HepG2 (cell line): ENCODE measurements around the gene DRD5. TPM values are rescaled to one million over a fixed set of nuclear protein-coding genes. Genes with fewer than 3 reads are reported as not detected.

ENCODE experiments used
- GATA4 ChIP-seq: sonication (generic); IDR thresholded peaks from 2 replicates; pipeline ENCODE4 v1.6.1; 2016; ENCODE audit warnings: antibody characterized with exemption, low read depth, borderline replicate concordance
- ISL2 ChIP-seq: sonication (generic); formaldehyde crosslinking; IDR thresholded peaks from 2 replicates; pipeline ENCODE4 v1.5.0; 2020; ENCODE audit warnings: missing genetic modification reagents
- NFAT5 ChIP-seq: sonication (generic); formaldehyde crosslinking; IDR thresholded peaks from 2 replicates; pipeline ENCODE4 v1.4.0; 2020; ENCODE audit warnings: missing genetic modification reagents
- ZBTB21 ChIP-seq: sonication (generic); formaldehyde crosslinking; IDR thresholded peaks from 2 replicates; pipeline ENCODE4 v1.4.0; 2020; ENCODE audit warnings: missing genetic modification reagents
- ZBTB7B ChIP-seq: sonication (generic); formaldehyde crosslinking; IDR thresholded peaks from 2 replicates; pipeline ENCODE4 v1.4.0; 2020; ENCODE audit warnings: missing genetic modification reagents
- ZNF430 ChIP-seq: sonication (generic); formaldehyde crosslinking; IDR thresholded peaks from 2 replicates; pipeline ENCODE4 v1.9.0; 2021; ENCODE audit warnings: mild to moderate bottlenecking, missing genetic modification reagents
- ZNF496 ChIP-seq: sonication (generic); formaldehyde crosslinking; IDR thresholded peaks from 2 replicates; pipeline ENCODE4 v1.8.1; 2023; ENCODE audit warnings: mild to moderate bottlenecking, moderate library complexity, missing genetic modification reagents; ENCODE audit not compliant: insufficient replicate concordance
- ZNF644 ChIP-seq: IDR thresholded peaks from 2 replicates; pipeline ENCODE4 v1.6.1; 2016; ENCODE audit warnings: low read depth
- ZNF75D ChIP-seq: sonication (generic); formaldehyde crosslinking; IDR thresholded peaks from 2 replicates; pipeline ENCODE4 v1.8.1; 2023; ENCODE audit warnings: missing genetic modification reagents, mild to moderate bottlenecking, borderline replicate concordance
- polyA plus RNA-seq, 8 experiments: library from polyadenylated mRNA; depleted of rRNA in 3 of 8; stranded (reverse) in 7 of 8; unstranded in 1 of 8; fragments of >200 nt; fragmentation: Illumina TruSeq in 4 of 8; extraction: Trizol in 4 of 8; gene quantifications; 2 replicates each; pipeline versions ENCODE4 v1.2.1 to v1.2.3, GENCODE V29; 2011 to 2016; ENCODE audit warnings: low read depth in 4 of 8, missing spikeins in 1 of 8, mixed read lengths in 1 of 8; ENCODE audit not compliant: insufficient read depth in 1 of 8
- total RNA-seq, 5 experiments: library from RNA; depleted of rRNA; stranded (reverse); fragments of >200 nt; fragmentation: Illumina TruSeq; extraction: Trizol; gene quantifications; 2 replicates each; pipeline ENCODE4 v1.2.3, GENCODE V29; 2016; ENCODE audit warnings: low read depth in 1 of 5
- TF ChIP-seq, protein P1 (sequence below): sonication (generic); formaldehyde crosslinking; IDR thresholded peaks from 2 replicates; pipeline ENCODE4 v1.8.0; 2023; ENCODE audit warnings: mild to moderate bottlenecking, missing genetic modification reagents

The DRD5 gene
- total and polyA plus RNA-seq, 2 of the 13 experiments (the other 11 are each of a cell fraction or from before 2014, with no cell fraction given) = not detected

DNA sequence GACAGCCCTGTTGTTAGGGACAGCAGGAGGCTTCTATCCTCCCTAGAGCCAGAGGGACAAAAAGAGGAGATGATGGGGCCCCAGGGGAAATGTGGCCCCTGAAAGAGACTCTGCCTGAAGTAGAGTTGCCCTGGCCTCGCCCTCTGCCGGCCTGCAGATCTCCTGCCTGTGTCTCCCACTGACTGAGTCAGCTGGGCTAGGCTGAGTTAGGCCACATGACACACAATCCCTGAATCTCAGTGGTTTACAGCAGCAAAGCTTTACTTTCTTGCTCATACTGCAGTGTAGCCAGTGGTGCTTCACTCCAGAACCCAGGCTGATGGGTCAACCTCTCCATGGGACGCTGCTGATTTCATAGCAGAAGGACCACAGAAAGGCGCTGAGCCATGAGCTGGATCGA is 23.5 kb downstream of the DRD5 start (continued):
- TF ChIP-seq NFAT5 (CRISPR knock-in tag) (no peak), ZBTB21 (CRISPR knock-in tag) (no peak), ZNF644 (CRISPR knock-in tag) (no peak), ISL2 (CRISPR knock-in tag) (no peak), ZBTB7B (CRISPR knock-in tag) (no peak), ZNF430 (CRISPR knock-in tag) (no peak), ZNF75D (CRISPR knock-in tag) (no peak), ZNF496 (CRISPR knock-in tag) (no peak), GATA4 (no peak)
- TF ChIP-seq, protein P1, sequence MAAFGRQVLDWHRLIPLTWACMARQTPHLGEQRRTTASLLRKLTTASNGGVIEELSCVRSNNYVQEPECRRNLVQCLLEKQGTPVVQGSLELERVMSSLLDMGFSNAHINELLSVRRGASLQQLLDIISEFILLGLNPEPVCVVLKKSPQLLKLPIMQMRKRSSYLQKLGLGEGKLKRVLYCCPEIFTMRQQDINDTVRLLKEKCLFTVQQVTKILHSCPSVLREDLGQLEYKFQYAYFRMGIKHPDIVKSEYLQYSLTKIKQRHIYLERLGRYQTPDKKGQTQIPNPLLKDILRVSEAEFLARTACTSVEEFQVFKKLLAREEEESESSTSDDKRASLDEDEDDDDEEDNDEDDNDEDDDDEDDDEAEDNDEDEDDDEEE = no peak
